Mesothelial cell of epicardium (in vitro differentiated cells): ENCODE measurements around the gene PROSER1. TPM values are rescaled to one million over a fixed set of nuclear protein-coding genes. Genes with fewer than 3 reads are reported as not detected.
A peak's percentile ranks its signal among the peaks of the same experiment; 100 is the strongest.

Experiments
- DNase-seq, 2 experiments: peaks; one replicate each; pipeline ENCODE4 v3.0.0; 2021; ENCODE audit warnings: low spot score in 2 of 2; ENCODE audit not compliant: unreplicated experiment in 2 of 2
- H3K27ac Mint-ChIP-seq: 2 replicates; pipeline ENCODE4 v1.8.0; 2021; ENCODE audit warnings: mixed read lengths
- H3K27me3 Mint-ChIP-seq: 2 replicates; pipeline ENCODE4 v1.8.0; 2021; ENCODE audit warnings: low read depth, mixed read lengths
- H3K36me3 Mint-ChIP-seq: 2 replicates; pipeline ENCODE4 v1.8.0; 2021; ENCODE audit warnings: mixed read lengths
- H3K4me1 Mint-ChIP-seq: 2 replicates; pipeline ENCODE4 v1.8.0; 2021; ENCODE audit warnings: mixed read lengths
- H3K4me3 Mint-ChIP-seq: 2 replicates; pipeline ENCODE4 v1.8.0; 2021; ENCODE audit warnings: mild to moderate bottlenecking, moderate library complexity, mixed read lengths
- H3K9me3 Mint-ChIP-seq: 2 replicates; pipeline ENCODE4 v1.8.0; 2021; ENCODE audit warnings: mixed read lengths
- total RNA-seq: library from RNA; stranded (reverse); gene quantifications from 3 replicates; pipeline ENCODE4 v1.2.1, GENCODE V29; 2021
- TF ChIP-seq, protein P1 (sequence below): fragments of 200-600 bp; sonication (generic); IDR thresholded peaks from one replicate; pipeline ENCODE4 v1.5.0; 2021; ENCODE audit warnings: antibody characterized with exemption; ENCODE audit not compliant: unreplicated experiment

The PROSER1 gene
- total RNA-seq, 1 donor from 2014 or later, result 58.8 TPM

- H3K4me1 Mint-ChIP-seq, result peaks cover 52% of the 10 kb centered on the region
- no peak for DNase-seq
- TF ChIP-seq, protein P1, sequence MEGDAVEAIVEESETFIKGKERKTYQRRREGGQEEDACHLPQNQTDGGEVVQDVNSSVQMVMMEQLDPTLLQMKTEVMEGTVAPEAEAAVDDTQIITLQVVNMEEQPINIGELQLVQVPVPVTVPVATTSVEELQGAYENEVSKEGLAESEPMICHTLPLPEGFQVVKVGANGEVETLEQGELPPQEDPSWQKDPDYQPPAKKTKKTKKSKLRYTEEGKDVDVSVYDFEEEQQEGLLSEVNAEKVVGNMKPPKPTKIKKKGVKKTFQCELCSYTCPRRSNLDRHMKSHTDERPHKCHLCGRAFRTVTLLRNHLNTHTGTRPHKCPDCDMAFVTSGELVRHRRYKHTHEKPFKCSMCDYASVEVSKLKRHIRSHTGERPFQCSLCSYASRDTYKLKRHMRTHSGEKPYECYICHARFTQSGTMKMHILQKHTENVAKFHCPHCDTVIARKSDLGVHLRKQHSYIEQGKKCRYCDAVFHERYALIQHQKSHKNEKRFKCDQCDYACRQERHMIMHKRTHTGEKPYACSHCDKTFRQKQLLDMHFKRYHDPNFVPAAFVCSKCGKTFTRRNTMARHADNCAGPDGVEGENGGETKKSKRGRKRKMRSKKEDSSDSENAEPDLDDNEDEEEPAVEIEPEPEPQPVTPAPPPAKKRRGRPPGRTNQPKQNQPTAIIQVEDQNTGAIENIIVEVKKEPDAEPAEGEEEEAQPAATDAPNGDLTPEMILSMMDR, result no peak
- H3K27ac Mint-ChIP-seq, result peak overlapping the region; percentile 87
- H3K9me3 Mint-ChIP-seq, result no peaks in the 10 kb centered on the region
- no peaks in the 10 kb centered on the region for H3K27me3 Mint-ChIP-seq
- peak overlapping the region; percentile 97 for H3K4me3 Mint-ChIP-seq
- no peaks in the 10 kb centered on the region for H3K36me3 Mint-ChIP-seq
Observed at GRCh38 chr13:39036212-39036611, 1.7 kb downstream of the PROSER1 start.

GRCh38 chr13:39035799-39036198 lies 2.1 kb downstream of the PROSER1 start:
- Mint-ChIP-seq H3K4me1 (peaks cover 51% of the 10 kb centered on the region), H3K4me3 (peak overlapping the region; percentile 97), H3K36me3 (no peaks in the 10 kb centered on the region), H3K27me3 (no peaks in the 10 kb centered on the region), H3K27ac (peak overlapping the region; percentile 87), H3K9me3 (no peaks in the 10 kb centered on the region)
- no peak for DNase-seq
- TF ChIP-seq, protein P1, result no peak

DNA sequence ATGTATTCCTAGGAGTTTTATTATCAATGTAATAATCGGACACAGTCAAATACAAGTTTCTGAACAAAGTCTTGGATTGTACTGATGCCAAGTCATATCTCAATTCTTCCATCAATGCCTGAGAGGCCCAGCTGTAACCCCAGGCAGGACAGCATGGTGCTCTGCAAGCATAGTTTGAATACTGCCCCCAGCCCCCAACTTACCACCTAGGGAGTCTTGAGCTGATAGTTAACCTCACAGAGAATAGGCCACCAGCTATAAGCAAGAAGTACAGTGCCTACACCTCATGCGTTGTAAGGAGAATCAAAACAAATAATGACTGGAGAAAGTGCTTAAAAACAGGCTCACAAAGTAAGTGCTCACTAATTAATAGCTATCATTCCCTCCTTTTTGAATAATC lies 2.7 kb downstream of the PROSER1 start:
- no peak for DNase-seq
- Mint-ChIP-seq H3K4me3 (peak overlapping the region; percentile 97), H3K27ac (peak overlapping the region; percentile 28), H3K27me3 (no peaks in the 10 kb centered on the region), H3K4me1 (peaks cover 45% of the 10 kb centered on the region), H3K36me3 (no peaks in the 10 kb centered on the region), H3K9me3 (no peaks in the 10 kb centered on the region)
- TF ChIP-seq, protein P1, result no peak

GRCh38 chr13:39034085-39034484 lies 3.8 kb downstream of the PROSER1 start:
- no peak overlapping the region for H3K4me3 Mint-ChIP-seq
- peaks cover 37% of the 10 kb centered on the region for H3K4me1 Mint-ChIP-seq
- TF ChIP-seq, protein P1, result no peak
- no peaks in the 10 kb centered on the region for H3K36me3 Mint-ChIP-seq
- H3K27me3 Mint-ChIP-seq, result no peaks in the 10 kb centered on the region
- no peak overlapping the region for H3K27ac Mint-ChIP-seq
- H3K9me3 Mint-ChIP-seq, result no peaks in the 10 kb centered on the region
- DNase-seq, result no peak

DNA sequence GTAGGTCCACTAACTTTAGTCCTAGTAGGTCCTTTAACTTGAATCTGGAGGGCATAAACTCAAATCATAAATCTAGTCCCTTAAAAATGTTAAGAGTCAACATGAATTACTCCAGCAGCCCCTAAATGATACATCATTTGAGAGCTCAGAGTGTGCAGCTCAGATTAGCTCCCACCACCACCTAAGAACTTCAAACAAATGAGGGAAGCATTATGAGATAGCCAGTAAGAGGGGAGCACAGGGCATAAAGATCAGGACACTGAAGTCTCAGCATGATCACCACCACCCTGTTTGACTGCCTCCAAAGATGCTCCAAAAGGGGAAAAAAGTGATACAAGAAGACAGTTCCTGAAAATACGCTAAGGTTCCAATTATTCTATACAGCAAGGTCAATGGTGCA lies 5.7 kb downstream of the PROSER1 start:
- Mint-ChIP-seq H3K4me3 (no peak overlapping the region), H3K27me3 (no peaks in the 10 kb centered on the region), H3K36me3 (peaks cover 7% of the 10 kb centered on the region), H3K9me3 (no peaks in the 10 kb centered on the region), H3K4me1 (peaks cover 32% of the 10 kb centered on the region), H3K27ac (no peak overlapping the region)
- no peak for DNase-seq
- TF ChIP-seq, protein P1, result no peak

GRCh38 chr13:39025433-39025839 lies 12.5 kb downstream of the PROSER1 start:
- no peak overlapping the region for H3K27ac Mint-ChIP-seq
- no peak for DNase-seq
- peaks cover 17% of the 10 kb centered on the region for H3K4me1 Mint-ChIP-seq
- no peak overlapping the region for H3K4me3 Mint-ChIP-seq
- H3K27me3 Mint-ChIP-seq, result no peaks in the 10 kb centered on the region
- H3K9me3 Mint-ChIP-seq, result no peaks in the 10 kb centered on the region
- H3K36me3 Mint-ChIP-seq, result peaks cover 26% of the 10 kb centered on the region
- TF ChIP-seq, protein P1, result no peak
